PC-9 (cell line): ENCODE data around the gene TOP1. TPM values are rescaled to one million over a fixed set of nuclear protein-coding genes. Genes with fewer than 3 reads are reported as not detected.

ENCODE experiments used
- BruUV-seq: library from RNA; stranded (reverse); fragments of 400-500 nt; replicated peaks from 2 replicates; lab custom pipeline; 2021; lab: Mats Ljungman, UMichigan
- CTCF ChIA-PET: fragments of 300-600 bp; sonication (Branson Sonifier 250); formaldehyde crosslinking; loops from one replicate; lab custom pipeline; 2022; ENCODE audit warnings: antibody characterized with exemption; lab: Charles Lee
- POLR2A ChIA-PET: fragments of 300-600 bp; sonication (Branson Sonifier 250); formaldehyde crosslinking; loops from one replicate; lab custom pipeline; 2022; ENCODE audit warnings: antibody characterized with exemption; ENCODE audit not compliant: unreplicated experiment; lab: Charles Lee
- DNase-seq, 2 experiments: peaks; one replicate each; pipeline versions ENCODE4 v3.0.0 to v3.0.0-alpha.2; 2015 to 2022; ENCODE audit warnings: mixed read lengths in 1 of 2
- H2AFZ ChIP-seq: fragments of 200-600 bp; sonication (generic); 2 replicates; pipeline ENCODE4 v1.8.1; 2017; ENCODE audit warnings: antibody characterized with exemption
- H3F3A ChIP-seq: fragments of 200-600 bp; sonication (generic); 2 replicates; pipeline ENCODE4 v1.8.1; 2017; ENCODE audit warnings: antibody characterized with exemption, mild to moderate bottlenecking, low read depth; ENCODE audit not compliant: insufficient read depth
- H3K27ac ChIP-seq: fragments of 200-600 bp; sonication (generic); 2 replicates; pipeline ENCODE4 v1.6.1; 2016; ENCODE audit warnings: mixed run types
- H3K27me3 ChIP-seq: fragments of 200-600 bp; sonication (generic); 2 replicates; pipeline ENCODE4 v1.6.1; 2016; ENCODE audit warnings: low read depth, mixed run types; ENCODE audit not compliant: insufficient read depth
- H3K36me3 ChIP-seq: fragments of 200-600 bp; sonication (generic); 2 replicates; pipeline ENCODE4 v1.6.1; 2016; ENCODE audit warnings: low read depth, mixed run types
- H3K4me1 ChIP-seq: fragments of 200-600 bp; sonication (generic); replicated peaks from 2 replicates; pipeline ENCODE4 v1.6.1; 2016; ENCODE audit warnings: mixed run types; ENCODE audit not compliant: insufficient read depth
- H3K4me2 ChIP-seq: fragments of 200-600 bp; sonication (generic); 2 replicates; pipeline ENCODE4 v1.6.1; 2017; ENCODE audit warnings: mixed run types
- H3K4me3 ChIP-seq: fragments of 200-600 bp; sonication (generic); 2 replicates; pipeline ENCODE4 v1.6.1; 2016; ENCODE audit warnings: mixed run types
- H3K79me2 ChIP-seq: fragments of 200-600 bp; sonication (generic); 2 replicates; pipeline ENCODE4 v1.6.1; 2017; ENCODE audit warnings: low read depth, mixed run types
- H3K9me2 ChIP-seq: fragments of 200-600 bp; sonication (generic); 2 replicates; pipeline ENCODE4 v1.8.1; 2017; ENCODE audit warnings: mild to moderate bottlenecking; ENCODE audit not compliant: insufficient read depth
- H3K9me3 ChIP-seq: fragments of 200-600 bp; sonication (generic); 2 replicates; pipeline ENCODE4 v1.8.1; 2016; ENCODE audit warnings: low read depth; ENCODE audit not compliant: insufficient read depth
- H4K20me1 ChIP-seq: fragments of 200-600 bp; sonication (generic); 2 replicates; pipeline ENCODE4 v1.8.1; 2017; ENCODE audit not compliant: insufficient read depth
- CTCF ChIP-seq: fragments of 200-600 bp; sonication (generic); conservative IDR thresholded peaks from 2 replicates; pipeline ENCODE4 v1.6.1; 2017; ENCODE audit warnings: mixed run types, antibody characterized with exemption, mild to moderate bottlenecking, moderate library complexity
- EZH2 ChIP-seq: fragments of 200-600 bp; sonication (generic); IDR thresholded peaks from 2 replicates; pipeline ENCODE4 v1.8.0; 2017; ENCODE audit warnings: antibody characterized with exemption, low read depth
- intact Hi-C: fragments of 100-400 bp; cut with micrococcal nuclease; formaldehyde crosslinking; loops from one replicate; pipeline ENCODE4 v1.10.0; 2022; ENCODE audit not compliant: unreplicated experiment
- total RNA-seq: library from RNA; stranded (reverse); gene quantifications from 2 replicates; pipeline ENCODE4 v1.2.3, GENCODE V29; 2021

Gene TOP1
- total RNA-seq, 1 experiment from 2014 or later, result 55.8 TPM

- Histone ChIP-seq H3F3A (peaks cover 60% of the 10 kb centered on the region), H3K9me3 (no peaks in the 10 kb centered on the region), H3K4me1 (peaks cover 18% of the 10 kb centered on the region), H2AFZ (no peak overlapping the region), H3K36me3 (peaks cover 43% of the 10 kb centered on the region), H3K9me2 (no peaks in the 10 kb centered on the region), H3K4me2 (no peak overlapping the region), H3K79me2 (peaks cover 46% of the 10 kb centered on the region), H3K27me3 (no peaks in the 10 kb centered on the region), H3K27ac (0 out of 2 replicates have a peak overlapping the region, but pooled peaks have one; percentile 25), H3K4me3 (no peak overlapping the region), H4K20me1 (peaks cover 12% of the 10 kb centered on the region)
- intact Hi-C loops, result no loop called here
- TF ChIP-seq CTCF, result no peak
- TF ChIP-seq EZH2, result no peak
- POLR2A ChIA-PET, result interaction anchor here (0.5 kb wide), 1 partner anchor 264 kb away, joined by 3 read pairs; the partner anchor contains the start of gene LPIN3
- no TSS peak for BruUV-seq
- CTCF ChIA-PET, result interaction anchor here (1.0 to 1.4 kb wide), 2 partner anchors 85 to 86 kb away, joined by 3 to 6 read pairs; no protein-coding TSS in a partner anchor
- no peak for DNase-seq
These were observed 48.2 kb downstream of the TOP1 start for GRCh38 chr20:41076776-41077175.

- peaks cover 11% of the 10 kb centered on the region for H3K4me1 ChIP-seq
- no peaks in the 10 kb centered on the region for H3K9me2 ChIP-seq
- intact Hi-C loops, result loop anchor here (1.0 kb wide), 4 partner anchors 50 to 110 kb away; partner anchors contain the start of gene TOP1
- TF ChIP-seq CTCF (peak; percentile 79), EZH2 (no peak)
- H3K4me2 ChIP-seq, result peak overlapping the region; percentile 34
- H3K27me3 ChIP-seq, result no peaks in the 10 kb centered on the region
- peak; percentile 45 to 88 for DNase-seq
- peaks cover 3% of the 10 kb centered on the region for H4K20me1 ChIP-seq
- H3K27ac ChIP-seq, result peak overlapping the region; percentile 25; the same call in 1 of the 2 replicates
- ChIA-PET POLR2A (no interaction called here), CTCF (interaction anchor here (0.6 to 1.4 kb wide), 4 partner anchors 50 to 90 kb away, joined by 3 to 20 read pairs (median 5); no protein-coding TSS in a partner anchor)
- peaks cover 31% of the 10 kb centered on the region for H3K79me2 ChIP-seq
- H3K9me3 ChIP-seq, result no peaks in the 10 kb centered on the region
- peaks cover 51% of the 10 kb centered on the region for H3K36me3 ChIP-seq
- H3F3A ChIP-seq, result peaks cover 48% of the 10 kb centered on the region
- H2AFZ ChIP-seq, result no peak overlapping the region
- no TSS peak for BruUV-seq
- H3K4me3 ChIP-seq, result no peak overlapping the region
These were observed 49.7 kb downstream of the TOP1 start for GRCh38 chr20:41078329-41078728.

- CTCF ChIA-PET, result interaction anchor here (0.6 to 1.4 kb wide), 4 partner anchors 51 to 91 kb away, joined by 3 to 20 read pairs (median 5); no protein-coding TSS in a partner anchor
- intact Hi-C loops, result no loop called here
- peaks cover 23% of the 10 kb centered on the region for H3K79me2 ChIP-seq
- H3K4me2 ChIP-seq, result peak overlapping the region; percentile 34; the same call in 1 of the 2 replicates
- no peak overlapping the region for H3K27ac ChIP-seq
- H2AFZ ChIP-seq, result no peak overlapping the region
- no peaks in the 10 kb centered on the region for H3K27me3 ChIP-seq
- H3K9me3 ChIP-seq, result no peaks in the 10 kb centered on the region
- no TSS peak for BruUV-seq
- H3K4me3 ChIP-seq, result no peak overlapping the region
- peaks cover 3% of the 10 kb centered on the region for H4K20me1 ChIP-seq
- H3K4me1 ChIP-seq, result peaks cover 11% of the 10 kb centered on the region
- TF ChIP-seq EZH2 (no peak), CTCF (no peak)
- no peaks in the 10 kb centered on the region for H3K9me2 ChIP-seq
- H3K36me3 ChIP-seq, result peaks cover 53% of the 10 kb centered on the region
- H3F3A ChIP-seq, result peaks cover 40% of the 10 kb centered on the region
- no peak for DNase-seq
- POLR2A ChIA-PET, result no interaction called here
These were observed 50.4 kb downstream of the TOP1 start for GRCh38 chr20:41079066-41079465.
